Omental fat pad (tissue), 4 donors: Measurements from ENCODE around the gene HGFAC. TPM values are rescaled to one million over a fixed set of nuclear protein-coding genes. Genes with fewer than 3 reads are reported as not detected.

Source experiments
- ATAC-seq: fragments of 150-250 bp; one replicate; pipeline ENCODE4 v1.9.1; 2016; ENCODE audit warnings: mild to moderate bottlenecking, moderate library complexity; ENCODE audit not compliant: low FRiP score
- DNase-seq: peaks from one replicate; pipeline ENCODE4 v3.0.0-alpha.2; 2019; ENCODE audit warnings: low spot score
- CTCF ChIP-seq, 3 donors: fragments of 450-650 bp; IDR thresholded peaks; one replicate each; pipeline ENCODE4 v1.5.1; 2016 to 2017; ENCODE audit warnings: antibody characterized with exemption in 3 of 3, mild to moderate bottlenecking in 3 of 3, moderate library complexity in 2 of 3
- total RNA-seq, 4 donors: library from RNA; depleted of rRNA; stranded (reverse); fragments of >200 nt; gene quantifications; one replicate each; pipeline ENCODE4 v1.1.0, GENCODE V29; 2016

HGFAC gene
- total RNA-seq, 4 donors from 2014 or later = not detected

GRCh38 chr4:3464349-3464905, 22.7 kb downstream of the HGFAC start:
- DNase-seq = no peak
- no peak for ATAC-seq
- TF ChIP-seq CTCF (IDR thresholded peaks at IDR 0.05) = no peak

GRCh38 chr4:3464911-3465697, 23.3 kb downstream of the HGFAC start:
- DNase-seq (no peak), ATAC-seq (no peak)
- TF ChIP-seq CTCF (IDR thresholded peaks at IDR 0.05) = no peak

- ATAC-seq = no peak
- no peak for DNase-seq
- no peak for TF ChIP-seq CTCF (IDR thresholded peaks at IDR 0.05)
These were observed 24.2 kb downstream of the HGFAC start for GRCh38 chr4:3465698-3466671.

GRCh38 chr4:3466691-3467600, 25.2 kb downstream of the HGFAC start:
- DNase-seq = no peak
- ATAC-seq = no peak
- no peak for TF ChIP-seq CTCF (IDR thresholded peaks at IDR 0.05)

- no peak for TF ChIP-seq CTCF (IDR thresholded peaks at IDR 0.05)
- DNase-seq (no peak), ATAC-seq (no peak)
These were observed 25.8 kb downstream of the HGFAC start for GRCh38 chr4:3467601-3468031.

- no peak for ATAC-seq
- DNase-seq = no peak
- TF ChIP-seq CTCF (IDR thresholded peaks at IDR 0.05) = no peak
These were observed 26.4 kb downstream of the HGFAC start for GRCh38 chr4:3468154-3468553.
